Activated CD4-positive, alpha-beta T cell treated with anti-CD3 and anti-CD28 coated beads, Interleukin-2, amount 10 ng/mL, durations not matched to agents 24 days and 14 days (primary cell): ENCODE data around the gene TRIM67. TPM values are rescaled to one million over a fixed set of nuclear protein-coding genes. Genes with fewer than 3 reads are reported as not detected.
"Not testable (repeated sequence)": the region's sequence is repeated elsewhere in the genome, so short reads cannot be mapped to it uniquely, and the experiment has no call there.

ENCODE experiments used
- DNase-seq: peaks from one replicate; pipeline ENCODE4 v3.0.0; 2022
- H3K27ac Mint-ChIP-seq: one replicate; pipeline ENCODE4 v1.8.0; 2022; ENCODE audit warnings: mild to moderate bottlenecking, mixed read lengths
- H3K27me3 Mint-ChIP-seq: one replicate; pipeline ENCODE4 v1.8.0; 2022; ENCODE audit warnings: mixed read lengths
- H3K36me3 Mint-ChIP-seq: one replicate; pipeline ENCODE4 v1.8.0; 2022; ENCODE audit warnings: low read depth, mild to moderate bottlenecking, mixed read lengths
- H3K4me1 Mint-ChIP-seq: one replicate; pipeline ENCODE4 v1.8.0; 2021; ENCODE audit warnings: mixed read lengths
- H3K4me3 Mint-ChIP-seq: one replicate; pipeline ENCODE4 v1.8.0; 2022; ENCODE audit warnings: mild to moderate bottlenecking, moderate library complexity, mixed read lengths
- H3K9me3 Mint-ChIP-seq: one replicate; pipeline ENCODE4 v1.8.0; 2021; ENCODE audit warnings: mixed read lengths
- intact Hi-C: fragments of 100-400 bp; cut with micrococcal nuclease; formaldehyde crosslinking; loops from one replicate; pipeline ENCODE4 v1.15.1; 2023
- total RNA-seq: library from RNA; stranded (reverse); gene quantifications from 2 replicates; pipeline ENCODE4 v1.2.3, GENCODE V29; 2022

Gene TRIM67
- total RNA-seq, 1 donor from 2014 or later: not detected

- intact Hi-C loops: no loop called here
- Mint-ChIP-seq H3K4me3 (no peak overlapping the region), H3K9me3 (no peaks in the 10 kb centered on the region), H3K27ac (no peak overlapping the region), H3K36me3 (no peaks in the 10 kb centered on the region), H3K27me3 (peaks cover 17% of the 10 kb centered on the region), H3K4me1 (peaks cover 4% of the 10 kb centered on the region)
- DNase-seq: no peak
Observed at GRCh38 chr1:231139659-231140654, 21.9 kb upstream of the TRIM67 start.

- H3K27ac Mint-ChIP-seq: no peak overlapping the region
- no peaks in the 10 kb centered on the region for H3K4me1 Mint-ChIP-seq
- H3K4me3 Mint-ChIP-seq: no peak overlapping the region
- intact Hi-C loops: no loop called here
- H3K36me3 Mint-ChIP-seq: no peaks in the 10 kb centered on the region
- peaks cover 26% of the 10 kb centered on the region for H3K27me3 Mint-ChIP-seq
- no peak for DNase-seq
- no peaks in the 10 kb centered on the region for H3K9me3 Mint-ChIP-seq
Observed at GRCh38 chr1:231144416-231145193, 17.3 kb upstream of the TRIM67 start.

DNA sequence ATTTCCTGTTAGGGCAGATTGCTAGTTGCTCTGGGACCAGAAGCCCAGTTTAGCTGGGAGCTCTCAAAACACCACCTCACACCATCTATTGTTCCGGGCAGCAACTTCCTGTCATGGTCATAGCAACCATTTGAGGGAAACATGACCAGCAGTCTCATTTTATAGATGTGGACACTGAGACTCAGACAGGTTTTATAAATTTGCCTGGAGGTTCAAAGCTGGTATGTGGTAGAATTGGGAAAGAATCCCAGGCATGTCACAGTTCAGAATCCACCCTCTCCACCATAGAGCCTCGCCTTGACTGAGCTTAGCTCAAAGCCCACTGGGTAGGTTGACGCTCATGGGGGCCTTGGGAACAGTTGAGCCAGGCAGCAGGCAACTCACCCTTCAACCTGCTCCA lies 14.0 kb upstream of the TRIM67 start:
- H3K4me1 Mint-ChIP-seq: no peaks in the 10 kb centered on the region
- H3K4me3 Mint-ChIP-seq: no peak overlapping the region
- intact Hi-C loops: no loop called here
- H3K9me3 Mint-ChIP-seq: peaks cover 4% of the 10 kb centered on the region
- H3K27ac Mint-ChIP-seq: no peak overlapping the region
- peaks cover 31% of the 10 kb centered on the region for H3K27me3 Mint-ChIP-seq
- H3K36me3 Mint-ChIP-seq: no peaks in the 10 kb centered on the region
- no peak for DNase-seq

- H3K36me3 Mint-ChIP-seq: no peaks in the 10 kb centered on the region
- no peak overlapping the region for H3K4me3 Mint-ChIP-seq
- H3K9me3 Mint-ChIP-seq: peaks cover 4% of the 10 kb centered on the region
- DNase-seq: no peak
- no peak overlapping the region for H3K27ac Mint-ChIP-seq
- intact Hi-C loops: no loop called here
- no peaks in the 10 kb centered on the region for H3K4me1 Mint-ChIP-seq
- peaks cover 40% of the 10 kb centered on the region for H3K27me3 Mint-ChIP-seq
Observed at GRCh38 chr1:231151811-231152210, 10.0 kb upstream of the TRIM67 start.

DNA sequence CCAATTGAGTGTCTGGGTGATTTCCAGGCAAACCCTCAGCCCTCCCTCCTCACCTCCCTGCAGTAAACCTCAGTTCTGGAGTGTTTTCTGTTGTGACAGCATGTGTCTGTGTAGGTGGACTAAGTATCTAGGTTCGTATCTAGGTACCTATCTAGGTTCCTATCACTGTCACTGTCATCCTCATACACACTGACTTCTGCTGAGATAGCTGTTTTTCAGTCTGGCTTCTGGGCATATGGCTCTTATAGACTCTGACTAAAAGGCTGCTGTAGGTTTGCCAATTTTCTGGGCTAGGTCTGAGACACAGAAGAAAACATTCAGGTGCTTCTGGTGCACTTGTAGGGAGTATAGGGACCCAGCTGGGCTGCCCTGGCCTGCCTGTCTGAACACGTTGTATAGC lies 8.1 kb upstream of the TRIM67 start:
- intact Hi-C loops: no loop called here

GRCh38 chr1:231155808-231156207 lies 6.0 kb upstream of the TRIM67 start:
- Mint-ChIP-seq H3K27ac (no peak overlapping the region), H3K36me3 (no peaks in the 10 kb centered on the region), H3K4me1 (no peaks in the 10 kb centered on the region), H3K27me3 (peaks cover 59% of the 10 kb centered on the region), H3K4me3 (no peak overlapping the region), H3K9me3 (peaks cover 4% of the 10 kb centered on the region)
- no peak for DNase-seq
- intact Hi-C loops: no loop called here

More for the DNA sequence above, 8.1 kb upstream of the TRIM67 start:
- Mint-ChIP-seq H3K27me3 (peaks cover 46% of the 10 kb centered on the region), H3K27ac (no peak overlapping the region), H3K4me3 (no peak overlapping the region), H3K36me3 (no peaks in the 10 kb centered on the region), H3K9me3 (peaks cover 4% of the 10 kb centered on the region), H3K4me1 (no peaks in the 10 kb centered on the region)
- no peak for DNase-seq

GRCh38 chr1:231157311-231157710 lies 4.5 kb upstream of the TRIM67 start:
- intact Hi-C loops: no loop called here
- no peak overlapping the region for H3K4me3 Mint-ChIP-seq

DNA sequence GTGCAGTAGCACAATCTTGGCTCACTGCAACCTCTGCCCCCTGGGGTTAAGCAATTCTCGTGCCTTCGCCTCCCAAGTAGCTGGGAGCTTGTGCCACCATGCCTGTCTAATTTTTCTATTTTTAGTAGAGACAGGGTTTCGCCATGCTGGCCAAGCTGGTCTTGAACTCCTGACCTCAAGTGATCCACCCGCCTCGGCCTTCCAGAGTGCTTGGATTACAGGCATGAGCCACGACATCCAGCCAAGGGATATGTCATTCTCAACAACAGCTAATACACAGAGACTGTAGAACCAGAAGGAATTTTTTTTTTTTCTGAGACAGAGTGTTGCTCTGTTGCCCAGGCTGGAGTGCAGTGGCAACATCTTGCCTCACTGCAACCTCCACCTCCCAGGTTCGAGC lies 3.7 kb upstream of the TRIM67 start:
- H3K4me1 Mint-ChIP-seq, intact Hi-C loops, H3K9me3 Mint-ChIP-seq, H3K27ac Mint-ChIP-seq, H3K4me3 Mint-ChIP-seq, H3K36me3 Mint-ChIP-seq, DNase-seq: not testable (repeated sequence)
- peaks cover 64% of the 10 kb centered on the region for H3K27me3 Mint-ChIP-seq

More at GRCh38 chr1:231157311-231157710, 4.5 kb upstream of the TRIM67 start:
- Mint-ChIP-seq H3K4me1 (no peaks in the 10 kb centered on the region), H3K36me3 (no peaks in the 10 kb centered on the region), H3K9me3 (peaks cover 4% of the 10 kb centered on the region), H3K27ac (no peak overlapping the region), H3K27me3 (peaks cover 65% of the 10 kb centered on the region)
- no peak for DNase-seq

DNA sequence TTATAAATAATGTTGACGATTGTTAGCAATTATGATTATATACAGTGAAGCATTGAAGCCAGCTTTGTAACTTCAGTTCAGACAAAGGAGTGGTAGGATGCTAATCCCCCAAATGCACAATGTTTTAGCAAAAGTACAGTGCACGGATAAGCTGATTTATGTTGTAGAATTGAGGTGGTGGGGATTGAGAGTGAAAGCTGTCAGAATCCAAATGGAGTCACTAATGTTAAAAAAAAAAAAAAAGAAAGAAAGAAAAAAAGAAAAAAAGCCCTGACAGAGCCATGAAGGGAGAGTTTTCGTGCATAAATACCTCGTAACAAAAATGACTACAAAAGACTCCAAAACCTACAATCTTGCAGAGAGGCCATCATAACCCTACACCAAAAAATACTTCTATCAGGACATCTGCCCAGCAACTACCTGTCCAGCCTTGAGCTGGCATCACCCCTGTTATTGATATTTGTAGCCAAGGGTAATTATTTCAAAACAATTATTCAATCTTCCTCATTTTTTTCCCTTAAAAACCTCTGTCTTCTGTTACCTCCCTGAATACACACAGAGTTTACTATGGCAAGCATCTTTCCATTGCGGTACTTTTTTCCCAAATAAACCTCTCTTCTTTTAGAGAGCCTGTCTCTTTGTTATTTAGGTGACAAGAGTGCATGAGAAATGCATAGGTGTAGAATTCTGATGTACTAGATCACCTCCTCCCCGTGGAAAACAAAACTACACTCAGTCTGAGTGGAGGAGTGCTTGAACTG lies 2.5 kb upstream of the TRIM67 start:
- Mint-ChIP-seq H3K36me3 (no peaks in the 10 kb centered on the region), H3K27ac (no peak overlapping the region), H3K4me3 (no peak overlapping the region), H3K4me1 (no peaks in the 10 kb centered on the region), H3K27me3 (peaks cover 65% of the 10 kb centered on the region), H3K9me3 (no peaks in the 10 kb centered on the region)
- no peak for DNase-seq
- intact Hi-C loops: no loop called here

DNA sequence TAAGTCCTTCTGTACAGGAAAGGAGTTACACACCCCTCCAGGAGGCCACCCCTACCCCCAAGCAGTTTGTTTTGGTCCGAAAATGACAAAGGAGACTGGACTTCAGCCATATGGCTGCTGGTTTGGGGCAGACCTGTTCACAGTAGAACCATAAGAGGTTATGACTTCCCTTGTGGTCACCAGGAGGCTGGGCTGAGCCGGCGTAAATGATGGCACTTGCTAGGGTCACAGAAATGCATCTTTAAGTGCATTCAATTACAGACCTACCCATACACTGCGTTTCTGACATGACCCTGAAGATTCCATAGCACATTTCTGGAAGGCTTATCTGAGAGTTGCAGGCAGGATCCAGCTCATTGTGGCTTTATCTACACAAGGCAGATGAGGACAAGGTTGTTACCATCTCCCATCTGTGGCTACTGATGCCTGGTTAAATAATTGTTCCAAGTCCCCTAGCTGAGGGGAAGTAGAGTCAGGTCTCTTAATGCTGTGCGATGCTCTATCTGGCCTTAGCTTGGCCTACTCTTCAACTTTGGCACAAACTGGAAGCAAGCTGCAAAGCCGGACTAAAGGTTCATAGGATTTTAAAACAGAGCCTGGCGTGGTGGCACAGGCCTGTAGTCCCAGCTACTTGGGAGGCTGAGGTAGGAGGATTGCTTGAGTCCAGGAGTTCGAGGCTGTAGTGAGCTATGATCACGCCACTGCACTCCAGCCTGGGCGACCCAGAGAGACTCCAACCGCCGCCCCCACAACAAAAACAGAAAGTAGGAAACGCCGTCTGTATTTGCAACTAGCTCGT lies 1.7 kb upstream of the TRIM67 start:
- intact Hi-C loops: no loop called here
- H3K27ac Mint-ChIP-seq: no peak overlapping the region
- no peak for DNase-seq
- no peaks in the 10 kb centered on the region for H3K36me3 Mint-ChIP-seq
- H3K4me1 Mint-ChIP-seq: no peaks in the 10 kb centered on the region
- H3K9me3 Mint-ChIP-seq: no peaks in the 10 kb centered on the region
- H3K27me3 Mint-ChIP-seq: peaks cover 67% of the 10 kb centered on the region
- H3K4me3 Mint-ChIP-seq: no peak overlapping the region

- H3K4me3 Mint-ChIP-seq: no peak overlapping the region
- H3K36me3 Mint-ChIP-seq: no peaks in the 10 kb centered on the region
- no peaks in the 10 kb centered on the region for H3K4me1 Mint-ChIP-seq
- DNase-seq: no peak
- H3K27ac Mint-ChIP-seq: no peak overlapping the region
- peaks cover 67% of the 10 kb centered on the region for H3K27me3 Mint-ChIP-seq
- intact Hi-C loops: no loop called here
- H3K9me3 Mint-ChIP-seq: no peaks in the 10 kb centered on the region
Observed at GRCh38 chr1:231160895-231161666, 777 bp upstream of the TRIM67 start.

- DNase-seq: peak; percentile 82
- intact Hi-C loops: no loop called here
- Mint-ChIP-seq H3K9me3 (no peaks in the 10 kb centered on the region), H3K36me3 (no peaks in the 10 kb centered on the region), H3K27ac (no peak overlapping the region), H3K4me1 (no peaks in the 10 kb centered on the region), H3K4me3 (no peak overlapping the region), H3K27me3 (peaks cover 60% of the 10 kb centered on the region)
Observed at GRCh38 chr1:231162297-231162969, 575 bp downstream of the TRIM67 start.
